BJ (cell line): ENCODE results near the gene ZBTB21. TPM values are rescaled to one million over a fixed set of nuclear protein-coding genes. Genes with fewer than 3 reads are reported as not detected.

Source experiments
- CTCF ChIA-PET: fragments of 350-600 bp; formaldehyde crosslinking; extraction: SDS; loops from one replicate; lab custom pipeline; 2021; ENCODE audit warnings: antibody characterized with exemption, inconsistent platforms; lab: Yijun Ruan, JAX
- POLR2A ChIA-PET: fragments of 300-600 bp; sonication (Branson Sonifier 250); formaldehyde crosslinking; extraction: SDS; loops from one replicate; lab custom pipeline; 2021; ENCODE audit warnings: antibody characterized with exemption; lab: Charles Lee
- DNase-seq: peaks from one replicate; pipeline ENCODE4 v3.0.0-alpha.2; 2011; ENCODE audit warnings: low read depth
- H3K27me3 ChIP-seq: 2 replicates; pipeline ENCODE4 v1.6.0; 2011; ENCODE audit warnings: low read length; ENCODE audit not compliant: control insufficient read depth, insufficient read depth
- H3K36me3 ChIP-seq: 2 replicates; pipeline ENCODE4 v1.5.1; 2011; ENCODE audit warnings: low read length; ENCODE audit not compliant: control insufficient read depth, insufficient read depth
- H3K4me3 ChIP-seq: 2 replicates; pipeline ENCODE4 v1.5.1; 2011; ENCODE audit warnings: low read depth, mild to moderate bottlenecking, control low read depth, low read length
- CTCF ChIP-seq: IDR thresholded peaks from 2 replicates; pipeline ENCODE4 v1.5.1; 2011; ENCODE audit warnings: low read depth, mild to moderate bottlenecking, control low read depth, inconsistent platforms, low read length, moderate library complexity; ENCODE audit not compliant: insufficient read depth
- polyA plus RNA-seq: library from polyadenylated mRNA; depleted of rRNA; stranded (reverse); fragments of >200 nt; gene quantifications from 2 replicates; pipeline ENCODE4 v1.2.3, GENCODE V29; 2011

Gene ZBTB21
- polyA plus RNA-seq, 1 experiment: 8.1 TPM

- H3K4me3 ChIP-seq: no peak overlapping the region
- no peak for DNase-seq
- no peaks in the 10 kb centered on the region for H3K36me3 ChIP-seq
- POLR2A ChIA-PET: no interaction called here
- no peaks in the 10 kb centered on the region for H3K27me3 ChIP-seq
- CTCF ChIA-PET: interaction anchor here (1.2 kb wide), 1 partner anchor 94 kb away, joined by 4 read pairs; no protein-coding TSS in a partner anchor
- no peak for TF ChIP-seq CTCF
Observed at GRCh38 chr21:42013376-42013775, 3.2 kb upstream of the ZBTB21 start.

GRCh38 chr21:42012763-42013329 lies 2.7 kb upstream of the ZBTB21 start:
- ChIA-PET POLR2A (no interaction called here), CTCF (interaction anchor here (0.6 to 2.0 kb wide), 2 partner anchors 80 to 95 kb away, joined by 3 to 9 read pairs; no protein-coding TSS in a partner anchor)
- Histone ChIP-seq H3K36me3 (no peaks in the 10 kb centered on the region), H3K4me3 (no peak overlapping the region), H3K27me3 (no peaks in the 10 kb centered on the region)
- no peak for TF ChIP-seq CTCF
- DNase-seq: no peak

GRCh38 chr21:42012344-42012743 lies 2.2 kb upstream of the ZBTB21 start:
- ChIA-PET CTCF (interaction anchor here (0.6 to 2.0 kb wide), 4 partner anchors 26 to 105 kb away, joined by 3 to 9 read pairs (median 3); no protein-coding TSS in a partner anchor), POLR2A (interaction anchor here (1.2 kb wide), 1 partner anchor 9 kb away, joined by 3 read pairs; no protein-coding TSS in a partner anchor)
- H3K36me3 ChIP-seq: peaks cover 3% of the 10 kb centered on the region; the same call in 1 of the 2 replicates
- DNase-seq: no peak
- no peaks in the 10 kb centered on the region for H3K27me3 ChIP-seq
- no peak for TF ChIP-seq CTCF
- H3K4me3 ChIP-seq: no peak overlapping the region

- Histone ChIP-seq H3K27me3 (no peaks in the 10 kb centered on the region), H3K36me3 (peaks cover 3% of the 10 kb centered on the region; the same call in 1 of the 2 replicates), H3K4me3 (peak overlapping the region; percentile 62)
- ChIA-PET POLR2A (interaction anchor here (1.2 kb wide), 1 partner anchor 8 kb away, joined by 3 read pairs; no protein-coding TSS in a partner anchor), CTCF (interaction anchor here (0.7 to 2.0 kb wide), 4 partner anchors 27 to 242 kb away, joined by 3 to 9 read pairs (median 6); no protein-coding TSS in a partner anchor)
- DNase-seq: no peak
- 0 out of 2 replicates have a peak, but pooled peaks have one; percentile 11 for TF ChIP-seq CTCF
Observed at GRCh38 chr21:42010507-42011495, 641 bp upstream of the ZBTB21 start.
